DND-41 (cell line): ENCODE measurements around the gene HPS1.

Experiments used
- ATAC-seq: fragments of 200-7000 bp; cut with Tn5 transposase; 3 replicates; pipeline ENCODE4 v1.9.1; 2021; ENCODE audit warnings: low read depth; ENCODE audit not compliant: insufficient read depth
- DNase-seq: peaks from one replicate; pipeline ENCODE4 v3.0.0-alpha.2; 2020
- H2AFZ ChIP-seq: 2 replicates; pipeline ENCODE4 v1.6.0; 2012; ENCODE audit warnings: low read depth, low read length
- H3K27ac ChIP-seq: 2 replicates; pipeline ENCODE4 v1.5.1; 2012; ENCODE audit warnings: low read length, inconsistent platforms
- H3K27me3 ChIP-seq: fragments of 200-600 bp; sonication (generic); 2 replicates; pipeline ENCODE4 v1.6.0; 2012; ENCODE audit warnings: low read length, mild to moderate bottlenecking, inconsistent platforms; ENCODE audit not compliant: insufficient read depth, poor library complexity
- H3K36me3 ChIP-seq: 2 replicates; pipeline ENCODE4 v1.5.1; 2012; ENCODE audit warnings: low read length, inconsistent platforms; ENCODE audit not compliant: insufficient read depth
- H3K4me1 ChIP-seq: 2 replicates; pipeline ENCODE4 v1.5.1; 2012; ENCODE audit warnings: mild to moderate bottlenecking, low read length; ENCODE audit not compliant: insufficient read depth
- H3K4me2 ChIP-seq: 2 replicates; pipeline ENCODE4 v1.6.0; 2012; ENCODE audit warnings: mild to moderate bottlenecking, moderate library complexity, low read length, inconsistent platforms; ENCODE audit not compliant: insufficient read depth
- H3K4me3 ChIP-seq, 2 experiments: fragments of 200-600 bp in 1 of 2; shearing (Covaris generic) in 1 of 2; 2 replicates each; pipeline ENCODE4 v1.5.1; 2012 to 2016; ENCODE audit warnings: inconsistent platforms in 2 of 2, low read length in 2 of 2, mild to moderate bottlenecking in 2 of 2, low read depth in 1 of 2, moderate library complexity in 1 of 2
- H3K79me2 ChIP-seq: 2 replicates; pipeline ENCODE4 v1.6.0; 2012; ENCODE audit warnings: low read length, inconsistent platforms; ENCODE audit not compliant: insufficient read depth
- H3K9ac ChIP-seq: 2 replicates; pipeline ENCODE4 v1.6.0; 2012; ENCODE audit warnings: low read depth, mild to moderate bottlenecking, inconsistent platforms, low read length, moderate library complexity
- H3K9me3 ChIP-seq: 2 replicates; pipeline ENCODE4 v1.5.1; 2012; ENCODE audit warnings: low read length, moderate library complexity, mild to moderate bottlenecking, inconsistent platforms; ENCODE audit not compliant: insufficient read depth, severe bottlenecking
- H4K20me1 ChIP-seq: 2 replicates; pipeline ENCODE4 v1.6.0; 2012; ENCODE audit warnings: low read length; ENCODE audit not compliant: insufficient read depth
- EZH2 ChIP-seq: IDR thresholded peaks from 3 replicates; pipeline ENCODE4 v1.6.1; 2012; ENCODE audit warnings: borderline replicate concordance, low read depth, mild to moderate bottlenecking, moderate library complexity, low read length, inconsistent platforms; ENCODE audit not compliant: severe bottlenecking
- TF ChIP-seq, protein P1 (sequence below): IDR thresholded peaks from 2 replicates; pipeline ENCODE4 v1.5.1; 2012; ENCODE audit warnings: borderline replicate concordance, low read length, moderate library complexity, mild to moderate bottlenecking; ENCODE audit not compliant: poor library complexity, severe bottlenecking; ENCODE audit errors: extremely low read depth

The HPS1 gene

DNA sequence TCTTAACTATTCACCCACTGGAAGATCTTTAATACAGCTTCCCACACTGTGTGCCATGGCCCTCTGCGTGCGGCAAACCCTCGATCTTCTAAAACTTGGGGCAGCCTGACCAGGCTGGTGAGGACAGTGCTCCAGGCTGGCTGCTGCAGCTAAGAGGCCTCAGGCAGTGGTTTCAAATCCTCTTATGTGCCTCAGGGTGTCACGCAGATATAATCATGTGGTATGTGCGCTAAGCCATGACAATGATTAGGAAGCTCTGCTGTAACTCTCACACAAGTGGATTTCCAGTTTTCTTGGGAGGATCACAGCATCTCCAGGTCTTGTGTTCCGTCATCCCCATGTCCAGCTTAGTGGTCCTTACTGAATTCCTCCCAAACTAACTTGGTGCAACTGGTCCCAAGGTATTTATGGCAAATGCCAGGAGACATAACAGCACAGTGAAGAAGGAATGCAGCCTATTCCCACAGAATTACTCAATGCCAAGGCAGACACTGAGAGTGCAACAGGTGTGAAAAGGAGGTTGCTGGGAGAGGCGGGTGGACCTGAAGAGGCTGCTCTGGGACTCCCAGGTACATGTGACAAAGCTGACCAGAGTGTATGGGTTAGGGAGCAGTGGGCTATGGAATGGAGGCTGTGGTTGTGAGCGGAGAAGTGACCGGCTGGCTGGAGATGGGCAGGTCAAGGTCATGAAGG lies 2.3 kb downstream of the HPS1 start:
- peaks cover 51% of the 10 kb centered on the region for H3K36me3 ChIP-seq
- ATAC-seq, result no peak
- H3K4me3 ChIP-seq, result peak overlapping the region in 1 of 2 experiments; percentile 99; a peak in 1 of 4 replicates
- no peaks in the 10 kb centered on the region for H3K9me3 ChIP-seq
- TF ChIP-seq EZH2, result no peak
- H3K27ac ChIP-seq, result no peak overlapping the region
- H3K4me2 ChIP-seq, result peak overlapping the region; percentile 85; the same call in 1 of the 2 replicates
- H3K4me1 ChIP-seq, result peaks cover 32% of the 10 kb centered on the region
- no peak overlapping the region for H2AFZ ChIP-seq
- no peaks in the 10 kb centered on the region for H3K27me3 ChIP-seq
- H3K79me2 ChIP-seq, result peaks cover 31% of the 10 kb centered on the region
- H3K9ac ChIP-seq, result no peak overlapping the region
- no peaks in the 10 kb centered on the region; the same call in 1 of the 2 replicates for H4K20me1 ChIP-seq
- DNase-seq, result no peak

DNA sequence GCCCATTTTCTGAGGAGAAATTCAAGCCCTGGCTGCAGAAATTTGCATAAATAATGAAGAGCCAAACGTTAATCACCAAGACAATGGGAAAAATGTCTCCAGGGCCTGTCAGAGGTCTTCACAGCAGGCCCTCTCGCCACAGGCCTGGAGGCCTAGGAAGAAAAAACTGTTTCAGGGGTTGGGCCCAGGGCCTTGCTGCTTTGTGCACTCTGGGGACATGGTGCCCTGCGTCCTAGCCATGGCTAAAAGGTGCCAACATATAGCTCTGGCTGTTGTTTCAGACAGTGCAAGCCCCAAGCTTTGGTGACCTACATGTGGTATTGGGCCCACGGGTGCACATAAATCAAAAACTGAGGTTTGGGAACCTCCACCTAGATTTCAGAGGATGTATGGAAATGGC lies 8.0 kb downstream of the HPS1 start:
- Histone ChIP-seq H3K4me2 (no peak overlapping the region), H3K27me3 (no peaks in the 10 kb centered on the region), H3K9me3 (peaks cover 3% of the 10 kb centered on the region), H3K27ac (no peak overlapping the region), H3K36me3 (peaks cover 68% of the 10 kb centered on the region), H3K9ac (no peak overlapping the region), H3K4me3 (no peak overlapping the region), H2AFZ (no peak overlapping the region), H4K20me1 (no peaks in the 10 kb centered on the region; the same call in none of the 2 replicates), H3K79me2 (no peaks in the 10 kb centered on the region), H3K4me1 (no peaks in the 10 kb centered on the region; the same call in 1 of the 2 replicates)
- TF ChIP-seq, protein P1, sequence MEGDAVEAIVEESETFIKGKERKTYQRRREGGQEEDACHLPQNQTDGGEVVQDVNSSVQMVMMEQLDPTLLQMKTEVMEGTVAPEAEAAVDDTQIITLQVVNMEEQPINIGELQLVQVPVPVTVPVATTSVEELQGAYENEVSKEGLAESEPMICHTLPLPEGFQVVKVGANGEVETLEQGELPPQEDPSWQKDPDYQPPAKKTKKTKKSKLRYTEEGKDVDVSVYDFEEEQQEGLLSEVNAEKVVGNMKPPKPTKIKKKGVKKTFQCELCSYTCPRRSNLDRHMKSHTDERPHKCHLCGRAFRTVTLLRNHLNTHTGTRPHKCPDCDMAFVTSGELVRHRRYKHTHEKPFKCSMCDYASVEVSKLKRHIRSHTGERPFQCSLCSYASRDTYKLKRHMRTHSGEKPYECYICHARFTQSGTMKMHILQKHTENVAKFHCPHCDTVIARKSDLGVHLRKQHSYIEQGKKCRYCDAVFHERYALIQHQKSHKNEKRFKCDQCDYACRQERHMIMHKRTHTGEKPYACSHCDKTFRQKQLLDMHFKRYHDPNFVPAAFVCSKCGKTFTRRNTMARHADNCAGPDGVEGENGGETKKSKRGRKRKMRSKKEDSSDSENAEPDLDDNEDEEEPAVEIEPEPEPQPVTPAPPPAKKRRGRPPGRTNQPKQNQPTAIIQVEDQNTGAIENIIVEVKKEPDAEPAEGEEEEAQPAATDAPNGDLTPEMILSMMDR, result no peak
- no peak for TF ChIP-seq EZH2
- no peak for DNase-seq
- no peak for ATAC-seq

- DNase-seq (no peak), ATAC-seq (no peak)
- Histone ChIP-seq H3K4me3 (no peak overlapping the region), H3K27me3 (no peaks in the 10 kb centered on the region), H3K9me3 (peaks cover 18% of the 10 kb centered on the region), H3K27ac (no peak overlapping the region), H3K36me3 (peaks cover 69% of the 10 kb centered on the region), H3K4me2 (no peak overlapping the region), H3K4me1 (no peaks in the 10 kb centered on the region), H4K20me1 (no peaks in the 10 kb centered on the region; the same call in 1 of the 2 replicates), H2AFZ (no peak overlapping the region), H3K9ac (no peak overlapping the region), H3K79me2 (no peaks in the 10 kb centered on the region)
- TF ChIP-seq, protein P1, result no peak
- no peak for TF ChIP-seq EZH2
Observed at GRCh38 chr10:98436704-98437103, 10.0 kb downstream of the HPS1 start.

- ATAC-seq, result no peak
- peaks cover 73% of the 10 kb centered on the region for H3K36me3 ChIP-seq
- TF ChIP-seq, protein P1, result no peak
- TF ChIP-seq EZH2, result no peak
Observed at GRCh38 chr10:98435178-98435577, 11.6 kb downstream of the HPS1 start.

More at GRCh38 chr10:98435178-98435577, 11.6 kb downstream of the HPS1 start:
- H3K4me3 ChIP-seq, result no peak overlapping the region
- peaks cover 18% of the 10 kb centered on the region for H3K9me3 ChIP-seq
- no peaks in the 10 kb centered on the region for H3K27me3 ChIP-seq
- no peaks in the 10 kb centered on the region; the same call in 1 of the 2 replicates for H4K20me1 ChIP-seq
- no peak overlapping the region for H3K4me2 ChIP-seq
- H3K27ac ChIP-seq, result no peak overlapping the region
- H3K4me1 ChIP-seq, result no peaks in the 10 kb centered on the region
- H3K79me2 ChIP-seq, result no peaks in the 10 kb centered on the region
- H3K9ac ChIP-seq, result no peak overlapping the region
- no peak for DNase-seq
- H2AFZ ChIP-seq, result no peak overlapping the region
